ENCODE results near the gene LCN12.
A peak's percentile ranks its signal among the peaks of the same experiment; 100 is the strongest.

Gene LCN12

DNA sequence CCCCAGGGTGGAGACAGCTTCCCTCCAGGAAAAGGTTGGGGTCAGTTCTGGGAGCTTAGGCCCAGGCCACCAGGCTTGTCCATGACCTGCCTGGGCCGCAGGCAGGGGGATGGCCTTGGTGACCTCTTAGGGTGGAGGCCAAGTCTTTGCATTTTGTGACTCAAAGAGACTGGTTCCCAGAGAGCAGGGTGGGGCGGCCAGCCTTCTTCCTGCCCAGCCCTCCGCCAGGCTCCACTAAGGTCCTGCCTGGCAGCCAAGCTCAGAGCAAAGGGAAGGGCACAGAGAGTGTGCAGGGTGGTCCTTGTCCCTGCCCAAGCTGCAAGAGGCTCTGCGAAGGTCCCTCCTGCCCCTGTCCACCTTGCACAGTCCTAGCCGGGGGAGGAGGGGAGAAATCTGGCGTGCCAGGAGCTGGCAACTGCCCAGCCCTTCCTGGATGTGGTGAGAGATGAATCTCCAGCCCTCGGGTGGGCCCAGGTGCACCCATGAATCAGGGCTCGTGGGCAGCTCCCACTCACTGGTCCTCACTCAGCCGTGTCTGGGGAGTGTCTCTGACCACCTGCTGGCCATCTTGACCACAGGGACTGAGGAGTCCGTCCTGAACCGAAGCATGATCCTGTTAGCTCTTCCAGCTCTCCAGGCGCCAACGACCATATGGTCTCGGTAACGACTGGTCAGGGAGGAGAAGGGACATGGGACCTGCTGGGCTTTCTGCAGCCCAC lies 22.9 kb downstream of the LCN12 start:
- DNase-seq = no peak

DNA sequence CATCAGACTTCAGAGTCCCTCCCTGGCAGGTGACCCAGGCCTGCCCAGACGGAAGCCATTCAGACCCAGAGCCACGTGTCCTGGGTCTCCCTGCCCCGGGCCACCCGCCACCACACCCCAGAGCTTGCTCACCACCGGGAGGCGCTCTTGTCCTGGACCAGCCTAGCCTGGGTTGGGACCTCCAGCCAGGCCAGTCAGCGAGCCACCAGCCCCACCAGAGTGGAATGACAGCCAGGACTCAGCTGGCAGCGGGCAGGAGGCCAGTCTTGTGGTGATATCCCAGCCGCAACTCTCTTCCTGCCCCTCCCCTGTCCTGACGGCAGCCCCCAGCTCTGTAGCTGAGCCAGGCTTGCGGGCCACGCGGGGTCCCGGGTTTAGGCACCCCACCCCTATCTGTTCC lies 23.6 kb downstream of the LCN12 start:
- no peak for DNase-seq

DNA sequence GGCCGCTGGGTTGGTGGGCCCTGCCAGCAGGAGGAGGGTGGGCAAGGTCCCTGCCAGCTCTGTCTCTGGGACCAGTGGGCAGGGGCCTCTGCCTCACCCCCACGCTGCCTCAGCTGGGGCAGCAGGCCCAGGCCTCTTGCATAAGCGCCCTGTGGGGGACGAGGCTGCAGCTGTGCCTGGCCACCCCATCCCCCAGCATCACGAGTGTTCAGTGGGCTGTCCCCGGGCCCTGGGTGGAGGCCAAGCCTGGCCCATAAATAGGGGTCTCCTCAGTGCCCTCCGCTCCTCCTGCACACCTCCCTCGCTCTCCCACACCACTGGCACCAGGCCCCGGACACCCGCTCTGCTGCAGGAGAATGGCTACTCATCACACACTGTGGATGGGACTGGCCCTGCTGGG lies 25.1 kb downstream of the LCN12 start, which contains the start of gene PTGDS:
TSS of gene PTGDS (plus strand) at position 282 of the 400 bp plus-strand sequence. CDS start at position 357, 75 bp downstream.
- DNase-seq = no peak

DNA sequence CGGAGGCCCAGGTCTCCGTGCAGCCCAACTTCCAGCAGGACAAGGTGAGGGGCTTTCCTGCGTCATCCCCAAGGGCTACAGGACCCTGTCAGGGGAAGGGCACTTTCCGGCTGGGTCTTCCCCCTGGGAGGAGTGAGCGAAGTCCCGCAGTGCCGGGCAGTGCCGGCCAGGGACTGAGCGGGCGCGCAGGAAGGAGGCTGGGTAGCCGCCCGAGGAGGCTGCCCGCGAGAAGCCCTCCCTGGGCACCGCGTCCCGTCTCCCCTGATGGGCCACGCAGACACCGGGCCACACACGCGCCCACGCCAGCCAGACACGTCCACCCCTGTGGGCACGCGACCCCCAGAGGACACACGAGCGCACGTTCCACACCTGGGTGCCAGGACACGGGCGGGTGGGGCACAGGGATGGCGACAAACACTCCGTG lies 25.6 kb downstream of the LCN12 start:
- no peak for DNase-seq

DNA sequence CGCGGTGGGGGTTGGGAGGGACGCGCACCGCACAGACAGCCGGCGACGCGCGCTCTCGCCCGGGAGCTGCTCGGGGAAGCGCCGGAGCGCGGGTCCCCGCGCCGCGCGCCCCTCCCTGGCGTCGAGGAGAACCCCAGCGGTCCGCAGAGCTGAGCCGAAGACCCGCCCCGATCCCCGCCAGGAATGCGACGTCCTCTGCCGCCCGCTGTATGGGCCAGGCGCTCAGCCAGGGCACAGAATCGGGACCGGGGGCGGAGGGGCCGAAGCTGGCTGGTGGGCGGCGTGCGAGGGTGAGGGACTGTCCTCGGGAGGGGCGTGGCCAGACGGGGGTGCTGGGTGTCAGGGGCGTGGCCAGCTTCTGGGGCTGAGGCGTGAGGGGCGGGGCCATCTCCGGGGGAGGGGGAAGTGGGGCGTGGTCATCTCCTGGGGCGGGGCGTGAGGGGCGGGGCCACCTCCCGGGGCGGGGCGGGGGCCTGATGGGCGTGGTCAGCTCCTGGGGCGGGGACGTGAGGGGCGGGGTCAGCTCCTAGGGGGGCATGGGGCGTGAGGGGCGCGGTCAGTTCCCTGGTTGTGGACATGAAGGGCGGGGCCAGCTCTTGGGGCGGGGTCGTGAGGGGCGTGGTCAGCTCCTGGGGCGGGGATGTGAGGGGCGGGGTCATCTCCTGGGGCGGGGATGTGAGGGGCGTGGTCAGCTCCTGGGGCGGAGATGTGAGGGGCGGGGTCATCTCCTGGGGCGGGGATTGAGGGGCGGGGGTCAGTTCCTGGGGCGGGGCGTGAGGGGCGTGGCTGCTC lies 26.2 kb downstream of the LCN12 start:
- no peak for DNase-seq

DNA sequence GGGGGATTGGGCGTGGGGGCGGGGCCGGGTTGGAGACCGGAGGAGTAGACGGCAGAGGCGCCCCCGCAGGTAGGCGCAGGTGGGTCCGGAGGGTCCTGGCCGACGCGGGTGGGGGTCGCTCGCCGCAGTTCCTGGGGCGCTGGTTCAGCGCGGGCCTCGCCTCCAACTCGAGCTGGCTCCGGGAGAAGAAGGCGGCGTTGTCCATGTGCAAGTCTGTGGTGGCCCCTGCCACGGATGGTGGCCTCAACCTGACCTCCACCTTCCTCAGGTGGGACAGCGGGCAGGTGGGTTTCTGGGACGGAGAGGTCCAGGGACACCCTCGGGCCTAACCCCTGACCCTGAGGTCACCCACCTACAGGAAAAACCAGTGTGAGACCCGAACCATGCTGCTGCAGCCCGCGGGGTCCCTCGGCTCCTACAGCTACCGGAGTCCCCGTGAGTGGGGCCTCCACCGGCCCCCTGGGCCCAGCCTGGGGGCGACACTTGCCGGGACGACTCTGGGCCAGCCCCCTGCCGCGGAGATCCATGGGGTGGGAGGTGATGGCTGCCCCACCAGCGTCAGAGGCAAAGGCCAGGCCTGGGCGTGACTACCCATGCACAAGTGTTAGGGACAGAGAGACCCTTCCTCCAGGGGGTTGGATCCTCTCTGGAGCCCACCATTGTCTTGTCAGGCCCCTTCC lies 26.9 kb downstream of the LCN12 start:
- DNase-seq = no peak

DNA sequence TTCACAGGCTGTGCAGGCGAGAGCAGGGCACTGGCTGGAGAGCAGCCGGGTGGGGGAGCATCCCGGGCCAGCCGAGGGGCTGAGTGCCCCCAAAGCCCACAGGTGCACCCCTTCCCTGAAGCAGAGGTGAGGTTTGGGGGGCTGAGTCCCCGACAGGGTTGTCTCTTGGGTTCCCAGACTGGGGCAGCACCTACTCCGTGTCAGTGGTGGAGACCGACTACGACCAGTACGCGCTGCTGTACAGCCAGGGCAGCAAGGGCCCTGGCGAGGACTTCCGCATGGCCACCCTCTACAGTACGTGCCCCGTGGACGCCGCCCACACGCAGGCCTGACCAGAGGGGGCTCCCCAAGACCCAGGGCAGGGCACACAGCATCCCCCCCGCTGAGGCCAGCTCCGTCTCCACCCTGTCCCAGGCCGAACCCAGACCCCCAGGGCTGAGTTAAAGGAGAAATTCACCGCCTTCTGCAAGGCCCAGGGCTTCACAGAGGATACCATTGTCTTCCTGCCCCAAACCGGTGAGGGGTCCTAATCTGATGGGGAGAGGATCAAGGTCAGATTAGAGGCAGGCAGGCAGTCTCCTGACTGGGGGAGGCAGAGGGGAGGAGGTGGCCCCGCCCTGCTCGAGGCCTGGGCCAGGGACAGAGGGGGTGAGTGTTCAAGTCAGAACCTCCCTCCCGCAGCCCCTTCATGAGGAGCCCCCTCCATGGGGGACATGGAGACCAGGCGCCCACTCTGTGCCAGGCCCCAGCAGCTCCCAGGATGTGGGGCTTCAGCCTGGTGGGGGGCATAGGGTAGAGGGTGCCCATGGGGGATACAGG lies 27.9 kb downstream of the LCN12 start:
- no peak for DNase-seq

DNA sequence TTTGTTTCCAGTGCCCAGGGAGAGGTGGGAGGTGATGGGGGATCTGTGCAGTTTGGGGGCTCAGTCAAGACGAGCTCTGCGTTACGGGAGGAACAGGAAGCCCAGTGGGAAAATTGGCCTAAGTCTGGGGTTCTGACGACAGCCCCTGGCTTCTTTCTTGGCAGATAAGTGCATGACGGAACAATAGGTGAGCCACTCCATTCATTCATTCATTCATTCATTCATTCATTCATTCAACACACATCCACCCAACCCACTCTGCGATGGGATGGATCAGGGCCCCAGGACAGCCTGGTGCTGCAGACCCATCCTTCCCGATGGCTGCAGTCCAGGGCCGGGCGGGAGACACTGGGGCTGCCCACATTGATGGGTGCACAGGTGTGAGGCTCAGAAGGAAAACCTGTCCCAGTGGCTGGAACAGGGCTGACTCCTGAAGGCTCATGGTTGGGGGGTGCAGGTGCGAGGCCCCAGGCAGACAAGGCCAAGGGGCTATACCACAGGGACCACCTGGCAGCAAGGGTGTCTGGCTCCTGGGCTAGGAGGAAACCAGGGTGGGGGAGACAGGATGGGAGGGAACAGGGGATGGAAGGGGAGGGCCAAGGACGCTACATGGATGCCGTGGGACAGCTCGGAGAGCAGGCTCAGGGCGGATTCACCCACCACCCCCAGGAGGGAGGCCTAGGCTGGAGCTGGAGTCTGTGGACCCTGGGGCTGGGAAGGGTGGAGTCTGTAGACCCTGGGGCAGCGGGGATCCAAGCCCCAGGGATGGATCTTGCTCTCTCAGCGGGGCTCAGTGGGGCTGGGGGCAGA lies 28.8 kb downstream of the LCN12 start:
- no peak for DNase-seq

DNA sequence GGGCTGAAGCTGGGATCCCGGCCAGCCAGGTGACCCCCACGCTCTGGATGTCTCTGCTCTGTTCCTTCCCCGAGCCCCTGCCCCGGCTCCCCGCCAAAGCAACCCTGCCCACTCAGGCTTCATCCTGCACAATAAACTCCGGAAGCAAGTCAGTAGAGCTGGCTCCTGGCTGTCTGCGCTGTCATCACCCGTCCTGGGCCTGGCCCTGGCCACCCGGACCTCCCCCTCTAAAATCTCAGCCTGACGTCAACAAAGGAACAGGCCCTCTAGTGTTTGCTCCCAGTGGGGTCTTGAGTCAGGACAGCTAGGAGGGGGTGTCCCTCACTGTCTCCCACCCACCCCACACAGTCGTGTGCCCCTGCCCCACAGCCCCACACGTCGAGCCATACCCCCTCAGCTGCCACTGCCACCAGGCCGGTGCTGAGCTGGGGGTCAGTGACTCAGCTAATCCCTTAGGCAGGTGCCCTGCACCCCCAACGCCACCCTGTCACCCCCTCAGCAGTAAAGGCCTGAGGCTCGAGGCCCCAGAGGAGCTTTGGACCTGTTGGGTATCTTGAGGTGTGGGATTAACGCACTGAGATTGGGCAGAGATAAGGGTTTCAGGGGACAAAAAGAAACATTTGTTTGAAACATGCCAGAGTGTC lies 29.6 kb downstream of the LCN12 start:
- no peak for DNase-seq

DNA sequence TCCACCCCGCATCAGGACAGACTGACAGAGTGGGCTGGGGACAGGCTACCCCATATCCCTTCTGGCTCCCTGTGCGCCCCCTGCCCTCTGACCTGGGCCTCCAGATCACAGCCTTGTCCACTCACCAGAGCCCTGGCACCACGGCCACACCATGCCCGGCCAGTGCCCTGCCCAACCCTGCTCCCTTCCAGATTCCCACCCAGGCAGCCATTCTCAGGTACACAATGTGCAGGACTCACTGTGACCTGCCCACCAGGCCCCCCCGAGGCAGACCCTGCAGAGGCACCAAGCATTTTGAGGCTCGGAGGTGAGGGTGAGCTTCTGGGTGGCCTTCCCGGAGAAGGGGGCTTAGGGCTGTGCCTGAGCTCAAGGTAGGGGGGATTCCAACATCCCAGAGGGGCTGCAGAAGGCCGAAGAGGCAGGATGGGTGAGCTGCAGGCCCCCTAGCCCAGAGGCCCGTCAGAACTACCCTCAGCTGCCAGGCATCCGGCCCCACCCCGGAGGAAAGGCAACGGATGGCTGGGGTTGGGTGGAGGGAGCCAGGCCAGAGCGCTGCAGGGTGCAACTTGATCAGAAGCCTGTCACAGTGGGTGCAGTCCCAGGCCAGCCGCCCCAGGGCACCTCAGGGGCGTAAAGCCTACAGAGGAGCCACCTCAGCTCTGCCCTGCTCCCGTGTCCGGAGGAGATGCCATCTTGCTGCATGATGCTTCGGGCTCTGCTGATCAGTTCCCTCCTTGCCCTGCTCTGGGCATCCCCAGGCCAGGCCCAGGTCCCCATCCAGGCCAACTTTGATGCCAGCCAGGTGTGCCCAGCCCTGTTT lies 30.4 kb downstream of the LCN12 start, which contains the start of gene LCNL1:
TSS of gene LCNL1 (plus strand) at position 762 of the 820 bp plus-strand sequence. CDS start 594 bp downstream, outside the sequence.
- DNase-seq = no peak

DNA sequence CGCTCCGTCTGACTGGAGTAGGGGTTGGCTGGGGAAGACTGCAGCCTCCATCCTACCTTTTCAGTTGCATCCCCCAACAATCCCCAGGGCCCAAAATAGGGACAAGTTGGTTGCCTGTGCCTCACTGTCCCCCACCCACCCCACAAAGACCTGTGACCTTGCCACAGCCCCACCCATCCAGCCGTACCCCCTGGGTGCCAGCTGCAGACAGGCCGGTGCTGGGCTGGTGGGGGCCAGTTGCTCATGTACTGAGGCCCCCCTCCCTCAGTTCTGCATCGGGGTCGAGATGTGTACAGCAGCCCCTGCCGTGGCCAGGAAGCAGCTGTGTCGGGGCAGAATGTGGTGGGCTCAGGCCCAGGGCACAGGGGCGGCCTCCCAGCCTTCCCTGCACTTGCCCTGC lies 31.1 kb downstream of the LCN12 start:
- DNase-seq = no peak

DNA sequence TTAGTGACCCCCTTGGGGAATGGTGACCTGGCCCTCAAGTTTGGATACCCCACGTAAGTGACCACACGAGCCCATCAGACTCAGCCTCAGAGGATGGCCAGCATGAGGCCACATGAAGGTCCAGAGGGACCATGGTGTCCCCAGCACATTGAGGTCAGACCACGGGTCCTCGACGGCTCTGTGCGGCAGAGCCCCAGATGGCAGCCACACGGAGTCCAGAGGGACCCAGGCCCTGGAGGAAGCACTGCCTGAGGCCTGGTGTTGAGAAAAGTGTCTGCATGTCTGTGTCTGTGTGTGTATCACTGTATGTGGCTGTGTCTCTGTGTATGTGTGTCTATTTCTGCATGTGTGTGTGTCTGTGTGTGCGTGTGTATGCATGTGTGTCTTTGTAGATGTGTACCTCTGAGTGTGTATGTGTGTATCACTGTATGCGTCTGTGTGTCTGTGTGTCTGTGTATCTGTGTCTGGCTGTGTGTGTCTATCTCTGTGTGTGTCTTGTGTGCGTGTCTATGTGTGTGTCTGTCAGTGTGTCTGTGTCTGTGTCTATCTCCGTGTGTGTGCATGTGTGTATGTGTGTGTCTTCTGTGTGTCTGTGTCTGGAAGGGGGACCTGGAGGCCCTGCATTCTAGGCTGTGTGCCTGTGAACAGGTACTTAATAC lies 31.7 kb downstream of the LCN12 start:
- no peak for DNase-seq

DNA sequence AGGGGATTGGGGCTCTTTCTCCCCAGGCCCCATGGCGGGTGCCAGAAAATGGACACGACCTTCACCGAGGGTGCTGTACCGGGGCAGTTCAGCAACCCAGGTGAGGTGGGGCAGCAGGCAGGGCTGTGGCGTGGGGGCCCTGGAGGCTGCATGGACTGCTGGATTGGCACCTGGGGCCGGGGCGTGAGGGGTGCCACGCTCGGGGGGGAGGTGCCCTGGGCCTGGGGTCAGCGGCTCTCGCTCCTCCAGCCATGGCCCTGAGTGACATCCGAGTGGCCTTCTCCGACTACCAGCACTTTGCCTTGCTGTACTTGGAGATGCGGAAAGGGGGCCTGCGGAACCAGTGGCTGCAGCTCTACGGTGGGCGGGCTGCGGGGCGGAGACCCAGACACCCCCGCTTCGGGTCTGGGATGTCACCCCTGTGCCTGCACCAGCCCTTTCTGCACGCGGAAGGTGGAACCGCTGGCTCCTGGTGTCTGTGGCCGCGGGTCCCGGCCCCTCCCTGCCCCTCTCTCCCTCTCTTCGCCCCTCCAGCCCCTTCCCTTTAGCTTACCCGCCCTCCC lies 32.5 kb downstream of the LCN12 start:
- DNase-seq = no peak

DNA sequence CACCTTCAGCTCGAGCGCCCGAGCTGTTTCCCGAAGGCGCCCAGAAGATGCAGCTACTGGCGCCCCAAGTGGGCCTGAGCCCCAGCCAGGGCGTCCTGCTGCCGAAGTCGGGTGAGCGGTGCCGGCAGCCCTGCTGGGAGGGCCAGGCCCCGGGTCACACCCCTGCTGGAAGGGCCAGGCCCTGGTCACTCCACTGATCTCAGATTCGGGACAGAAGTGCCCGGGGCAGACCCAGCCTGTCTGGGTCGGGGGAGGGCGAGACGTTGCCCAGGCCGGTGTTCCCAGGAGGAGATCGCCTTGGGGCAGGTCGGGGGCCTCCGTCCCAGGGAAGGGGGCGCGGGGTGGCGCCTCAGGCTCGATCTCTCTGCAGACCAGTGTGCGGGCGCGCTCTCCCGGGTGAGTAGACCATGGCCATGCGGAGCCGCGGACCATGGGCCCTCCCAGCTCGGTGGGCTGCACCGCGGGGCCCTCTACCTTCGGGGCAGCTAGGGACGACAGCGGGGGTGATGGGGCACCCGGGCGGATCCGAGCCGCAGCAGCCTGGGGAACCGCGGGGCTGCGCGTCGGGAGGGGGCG lies 33.0 kb downstream of the LCN12 start:
- DNase-seq = no peak

DNA sequence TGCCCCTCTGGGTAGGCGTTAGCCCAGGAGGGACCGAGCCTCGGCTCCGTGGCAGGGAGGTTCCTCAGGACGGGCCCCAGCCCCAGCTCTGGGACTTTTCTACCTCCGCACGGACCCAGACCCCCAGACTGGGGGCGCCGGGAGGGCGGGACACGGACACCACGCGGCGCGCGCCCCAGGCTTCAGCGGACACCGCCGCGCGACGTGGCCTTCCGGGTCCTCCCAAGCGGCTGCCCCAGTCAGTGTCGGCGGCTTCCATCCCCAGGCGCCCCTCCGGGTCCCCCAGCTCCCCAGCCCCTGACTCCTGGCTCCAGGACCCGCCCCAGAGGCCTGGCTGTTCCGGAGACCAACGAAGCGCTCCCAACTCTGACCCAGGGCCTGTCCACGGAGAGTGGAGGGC lies 33.8 kb downstream of the LCN12 start:
- no peak for DNase-seq

DNA sequence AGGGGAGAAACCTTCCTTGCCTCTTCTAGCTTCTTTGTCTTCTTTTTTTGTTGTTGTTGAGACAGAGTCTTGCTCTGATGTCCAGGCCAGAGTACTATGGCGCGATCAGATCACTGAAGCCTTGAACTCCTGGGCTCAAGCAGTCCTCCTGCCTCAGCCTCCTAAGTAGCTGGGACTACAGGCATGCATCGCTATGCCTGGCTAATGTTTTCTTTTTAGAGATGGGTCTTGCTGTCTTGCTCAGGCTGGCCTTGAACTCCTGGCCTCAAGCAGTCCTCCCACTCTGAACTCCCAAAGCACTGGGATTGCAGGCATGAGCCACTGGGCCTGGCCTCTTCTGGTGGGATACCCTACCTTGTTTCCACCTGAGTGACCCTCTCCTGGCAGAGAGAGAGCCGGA lies 36.8 kb downstream of the LCN12 start:
- no peak for DNase-seq

DNA sequence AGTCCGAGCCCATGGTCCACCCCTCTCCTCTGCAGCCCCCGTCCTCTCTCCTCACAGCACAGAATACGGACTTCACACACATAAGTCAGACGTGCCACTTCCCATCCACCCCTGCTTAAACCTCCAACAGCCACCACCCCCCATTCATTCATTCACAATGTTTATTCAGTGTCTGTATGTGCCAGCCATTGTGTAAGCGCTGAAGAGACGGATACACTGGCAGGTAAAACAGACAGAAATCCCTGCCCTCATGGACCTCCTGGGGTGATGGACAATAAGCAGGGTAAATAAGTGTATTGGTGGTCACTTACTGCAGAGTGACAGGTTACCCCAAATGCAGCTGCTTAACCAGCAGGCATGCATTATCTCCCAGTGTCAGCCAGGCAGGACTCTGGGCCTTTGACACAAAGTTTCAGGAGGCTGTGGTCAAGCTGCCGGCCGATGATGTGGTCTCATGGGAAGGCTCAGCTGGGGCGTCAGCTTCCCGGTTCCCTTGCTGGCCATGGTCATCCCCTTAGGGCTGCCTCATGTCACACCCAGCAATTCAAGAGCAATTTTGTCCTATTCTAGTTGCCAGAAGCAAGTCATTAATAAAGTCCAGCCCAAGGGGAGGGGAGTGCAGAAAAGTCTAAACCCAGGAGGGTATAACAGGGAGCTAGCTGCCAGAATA lies 38.3 kb downstream of the LCN12 start:
- no peak for DNase-seq

DNA sequence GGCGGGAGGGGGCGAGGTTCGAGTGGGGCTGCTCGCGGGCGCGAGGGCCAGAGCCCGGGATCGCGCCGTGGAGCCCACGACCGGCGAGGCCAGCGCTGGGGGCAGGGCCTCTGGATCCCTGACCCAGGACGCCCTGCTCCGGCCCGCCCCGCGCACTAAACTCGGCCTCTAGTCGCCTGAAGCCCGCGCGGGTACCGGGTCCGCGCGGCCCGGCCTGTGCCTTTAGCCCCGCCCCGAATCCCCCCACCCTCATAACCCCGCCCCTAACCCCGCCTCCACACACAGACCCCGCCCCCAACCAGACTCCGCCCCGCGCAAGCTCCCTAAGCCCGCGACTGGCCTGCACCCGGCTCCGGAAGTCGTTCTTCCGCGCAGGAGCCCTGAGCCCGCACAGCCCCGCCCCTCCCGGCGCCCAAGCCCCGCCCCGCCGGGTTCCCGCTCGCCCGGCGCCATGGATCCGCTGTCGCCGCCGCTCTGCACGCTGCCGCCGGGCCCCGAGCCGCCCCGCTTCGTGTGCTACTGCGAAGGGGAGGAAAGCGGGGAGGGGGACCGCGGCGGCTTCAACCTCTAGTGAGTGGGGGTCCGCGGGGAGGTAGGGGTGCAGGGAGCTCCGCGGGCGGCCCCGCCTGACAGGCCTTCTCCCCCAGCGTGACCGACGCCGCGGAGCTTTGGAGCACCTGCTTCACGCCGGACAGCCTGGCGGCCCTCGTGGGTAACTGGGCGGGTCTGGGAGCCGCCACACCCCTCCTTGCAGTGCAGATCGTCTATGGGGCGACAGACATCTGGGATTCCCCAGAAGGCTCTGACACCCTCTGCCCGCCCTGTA lies 40.1 kb downstream of the LCN12 start, which contains the start of gene PAXX:
TSS of gene PAXX (plus strand) at position 430 of the 826 bp plus-strand sequence. CDS start at position 452, 22 bp downstream.
- DNase-seq = peak; percentile 63

All from amniotic stem cell (primary cell).